GM12878 (cell line): ENCODE data around the gene IL36RN.

Experiments
- BRCA1 ChIP-seq: IDR thresholded peaks from 2 replicates; pipeline ENCODE4 v1.6.1; 2011; ENCODE audit warnings: low read depth, low read length, improper control_type of control experiment
- EP300 ChIP-seq, 2 experiments: fragments of 150-350 bp in 1 of 2; IDR thresholded peaks; 2 replicates each; pipeline ENCODE4 v1.6.1; 2011 to 2012; ENCODE audit warnings: low read depth in 2 of 2, low read length in 2 of 2, borderline replicate concordance in 1 of 2, improper control_type of control experiment in 1 of 2, inconsistent platforms in 1 of 2; ENCODE audit not compliant: control insufficient read depth in 1 of 2
- MTA3 ChIP-seq: IDR thresholded peaks from 2 replicates; pipeline ENCODE4 v1.6.1; 2012; ENCODE audit warnings: low read length, inconsistent platforms, borderline replicate concordance
- POLR2A ChIP-seq: IDR thresholded peaks from 2 replicates; pipeline ENCODE4 v1.6.1; 2011; ENCODE audit warnings: low read depth, mild to moderate bottlenecking, low read length
- RAD21 ChIP-seq: IDR thresholded peaks from 2 replicates; pipeline ENCODE4 v1.6.1; 2011; ENCODE audit warnings: mild to moderate bottlenecking, low read depth, low read length, moderate library complexity; ENCODE audit not compliant: insufficient read depth
- TAF1 ChIP-seq: IDR thresholded peaks from 2 replicates; pipeline ENCODE4 v1.6.1; 2011; ENCODE audit warnings: mild to moderate bottlenecking, low read depth, low read length, borderline replicate concordance
- YY1 ChIP-seq: IDR thresholded peaks from 2 replicates; pipeline ENCODE4 v1.6.1; 2011; ENCODE audit warnings: low read depth, mild to moderate bottlenecking, low read length
- ZNF592 ChIP-seq: fragments of 450-650 bp; IDR thresholded peaks from 2 replicates; pipeline ENCODE4 v1.6.1; 2017; ENCODE audit warnings: mild to moderate bottlenecking, moderate library complexity
- TF ChIP-seq, protein P1 (sequence below): IDR thresholded peaks from 2 replicates; pipeline ENCODE4 v1.6.1; 2012; ENCODE audit warnings: low read depth, low read length, improper control_type of control experiment
- TF ChIP-seq, protein P2 (sequence below), 3 experiments: IDR thresholded peaks in 2 of 3; conservative IDR thresholded peaks in 1 of 3; 2 replicates each; pipeline ENCODE4 v1.5.1; 2011; ENCODE audit warnings: low read depth in 3 of 3, low read length in 3 of 3, mild to moderate bottlenecking in 3 of 3, control low read depth in 2 of 3, moderate library complexity in 2 of 3, inconsistent platforms in 1 of 3, mixed read lengths in 1 of 3; ENCODE audit not compliant: control insufficient read depth in 2 of 3, insufficient read depth in 1 of 3; ENCODE audit errors: extremely low read depth in 1 of 3

- TF ChIP-seq EP300 (IDR thresholded peaks at IDR 0.05; ENCODE audit: borderline replicate concordance in 1 of 2, control insufficient read depth in 1 of 2, low read depth in 2 of 2, low read length in 2 of 2) (no peak), POLR2A (no peak), YY1 (no peak), ZNF592 (no peak), MTA3 (no peak), BRCA1 (no peak), RAD21 (no peak), TAF1 (no peak)
- TF ChIP-seq, protein P1, sequence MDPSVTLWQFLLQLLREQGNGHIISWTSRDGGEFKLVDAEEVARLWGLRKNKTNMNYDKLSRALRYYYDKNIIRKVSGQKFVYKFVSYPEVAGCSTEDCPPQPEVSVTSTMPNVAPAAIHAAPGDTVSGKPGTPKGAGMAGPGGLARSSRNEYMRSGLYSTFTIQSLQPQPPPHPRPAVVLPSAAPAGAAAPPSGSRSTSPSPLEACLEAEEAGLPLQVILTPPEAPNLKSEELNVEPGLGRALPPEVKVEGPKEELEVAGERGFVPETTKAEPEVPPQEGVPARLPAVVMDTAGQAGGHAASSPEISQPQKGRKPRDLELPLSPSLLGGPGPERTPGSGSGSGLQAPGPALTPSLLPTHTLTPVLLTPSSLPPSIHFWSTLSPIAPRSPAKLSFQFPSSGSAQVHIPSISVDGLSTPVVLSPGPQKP, result no peak
- TF ChIP-seq, protein P2, sequence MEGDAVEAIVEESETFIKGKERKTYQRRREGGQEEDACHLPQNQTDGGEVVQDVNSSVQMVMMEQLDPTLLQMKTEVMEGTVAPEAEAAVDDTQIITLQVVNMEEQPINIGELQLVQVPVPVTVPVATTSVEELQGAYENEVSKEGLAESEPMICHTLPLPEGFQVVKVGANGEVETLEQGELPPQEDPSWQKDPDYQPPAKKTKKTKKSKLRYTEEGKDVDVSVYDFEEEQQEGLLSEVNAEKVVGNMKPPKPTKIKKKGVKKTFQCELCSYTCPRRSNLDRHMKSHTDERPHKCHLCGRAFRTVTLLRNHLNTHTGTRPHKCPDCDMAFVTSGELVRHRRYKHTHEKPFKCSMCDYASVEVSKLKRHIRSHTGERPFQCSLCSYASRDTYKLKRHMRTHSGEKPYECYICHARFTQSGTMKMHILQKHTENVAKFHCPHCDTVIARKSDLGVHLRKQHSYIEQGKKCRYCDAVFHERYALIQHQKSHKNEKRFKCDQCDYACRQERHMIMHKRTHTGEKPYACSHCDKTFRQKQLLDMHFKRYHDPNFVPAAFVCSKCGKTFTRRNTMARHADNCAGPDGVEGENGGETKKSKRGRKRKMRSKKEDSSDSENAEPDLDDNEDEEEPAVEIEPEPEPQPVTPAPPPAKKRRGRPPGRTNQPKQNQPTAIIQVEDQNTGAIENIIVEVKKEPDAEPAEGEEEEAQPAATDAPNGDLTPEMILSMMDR (IDR thresholded peaks at IDR 0.05 in 2 of 3, conservative IDR thresholded peaks at IDR 0.05 in 1 of 3; ENCODE audit: control insufficient read depth in 2 of 3, extremely low read depth in 1 of 3, insufficient read depth in 1 of 3, low read depth in 3 of 3, low read length in 3 of 3), result no peak
Measured at GRCh38 chr2:113085542-113085941, 26.5 kb downstream of the IL36RN start.
